ENCODE data around the gene GPR32.
A peak's percentile ranks its signal among the peaks of the same experiment; 100 is the strongest.

GPR32 gene

DNA sequence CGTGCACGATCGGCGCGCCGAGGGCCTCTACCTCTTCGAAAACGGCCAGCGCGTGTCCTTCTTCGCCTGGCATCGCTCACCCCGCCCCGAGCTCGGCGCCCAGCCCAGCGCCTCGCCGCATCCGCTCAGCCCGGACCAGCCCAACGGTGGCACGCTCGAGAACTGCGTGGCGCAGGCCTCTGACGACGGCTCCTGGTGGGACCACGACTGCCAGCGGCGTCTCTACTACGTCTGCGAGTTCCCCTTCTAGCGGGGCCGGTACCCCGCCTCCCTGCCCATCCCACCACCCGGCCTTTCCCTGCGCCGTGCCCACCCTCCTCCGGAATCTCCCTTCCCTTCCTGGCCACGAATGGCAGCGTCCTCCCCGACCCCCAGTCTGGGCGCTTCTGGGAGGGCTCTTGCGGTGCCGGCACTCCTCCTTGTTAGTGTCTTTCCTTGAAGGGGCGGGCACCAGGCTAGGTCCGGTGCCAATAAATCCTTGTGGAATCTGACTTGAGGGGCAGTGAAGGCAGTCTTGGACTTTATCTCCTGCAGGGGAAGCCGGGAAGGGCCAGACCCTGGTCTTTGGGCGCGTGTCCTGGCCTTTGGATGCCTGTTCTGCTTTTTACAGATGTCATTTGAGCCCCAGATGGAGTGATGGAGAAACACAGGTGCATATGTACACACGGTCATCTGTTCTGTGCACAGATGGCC is 44.9 kb upstream of the GPR32 start:
- TF ChIP-seq, protein P1, sequence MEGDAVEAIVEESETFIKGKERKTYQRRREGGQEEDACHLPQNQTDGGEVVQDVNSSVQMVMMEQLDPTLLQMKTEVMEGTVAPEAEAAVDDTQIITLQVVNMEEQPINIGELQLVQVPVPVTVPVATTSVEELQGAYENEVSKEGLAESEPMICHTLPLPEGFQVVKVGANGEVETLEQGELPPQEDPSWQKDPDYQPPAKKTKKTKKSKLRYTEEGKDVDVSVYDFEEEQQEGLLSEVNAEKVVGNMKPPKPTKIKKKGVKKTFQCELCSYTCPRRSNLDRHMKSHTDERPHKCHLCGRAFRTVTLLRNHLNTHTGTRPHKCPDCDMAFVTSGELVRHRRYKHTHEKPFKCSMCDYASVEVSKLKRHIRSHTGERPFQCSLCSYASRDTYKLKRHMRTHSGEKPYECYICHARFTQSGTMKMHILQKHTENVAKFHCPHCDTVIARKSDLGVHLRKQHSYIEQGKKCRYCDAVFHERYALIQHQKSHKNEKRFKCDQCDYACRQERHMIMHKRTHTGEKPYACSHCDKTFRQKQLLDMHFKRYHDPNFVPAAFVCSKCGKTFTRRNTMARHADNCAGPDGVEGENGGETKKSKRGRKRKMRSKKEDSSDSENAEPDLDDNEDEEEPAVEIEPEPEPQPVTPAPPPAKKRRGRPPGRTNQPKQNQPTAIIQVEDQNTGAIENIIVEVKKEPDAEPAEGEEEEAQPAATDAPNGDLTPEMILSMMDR (IDR thresholded peaks at IDR 0.05): no peak
- TF ChIP-seq ZFX (IDR thresholded peaks at IDR 0.05; ENCODE audit: borderline replicate concordance): no peak
- H3K27ac ChIP-seq: peak overlapping the region; percentile 78

DNA sequence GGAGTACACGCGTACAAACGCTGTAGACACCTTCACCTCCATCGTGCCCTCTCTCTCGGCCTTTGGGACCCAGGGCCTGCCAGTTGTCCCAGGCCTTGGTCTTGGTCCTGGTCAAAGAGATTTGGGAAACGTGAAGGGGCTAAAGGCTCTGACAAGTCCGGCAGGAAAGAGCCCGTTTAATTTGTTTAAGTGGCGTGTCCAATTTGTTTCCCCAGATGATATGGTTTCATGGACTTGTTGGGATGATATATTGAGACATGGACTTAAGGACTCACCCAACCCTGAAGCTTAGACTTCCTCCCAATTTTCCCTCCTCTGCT is 44.4 kb upstream of the GPR32 start:
- no peak for TF ChIP-seq ZFX (IDR thresholded peaks at IDR 0.05; ENCODE audit: borderline replicate concordance)
- TF ChIP-seq, protein P1 (IDR thresholded peaks at IDR 0.05): no peak
- H3K27ac ChIP-seq: peak overlapping the region; percentile 78

DNA sequence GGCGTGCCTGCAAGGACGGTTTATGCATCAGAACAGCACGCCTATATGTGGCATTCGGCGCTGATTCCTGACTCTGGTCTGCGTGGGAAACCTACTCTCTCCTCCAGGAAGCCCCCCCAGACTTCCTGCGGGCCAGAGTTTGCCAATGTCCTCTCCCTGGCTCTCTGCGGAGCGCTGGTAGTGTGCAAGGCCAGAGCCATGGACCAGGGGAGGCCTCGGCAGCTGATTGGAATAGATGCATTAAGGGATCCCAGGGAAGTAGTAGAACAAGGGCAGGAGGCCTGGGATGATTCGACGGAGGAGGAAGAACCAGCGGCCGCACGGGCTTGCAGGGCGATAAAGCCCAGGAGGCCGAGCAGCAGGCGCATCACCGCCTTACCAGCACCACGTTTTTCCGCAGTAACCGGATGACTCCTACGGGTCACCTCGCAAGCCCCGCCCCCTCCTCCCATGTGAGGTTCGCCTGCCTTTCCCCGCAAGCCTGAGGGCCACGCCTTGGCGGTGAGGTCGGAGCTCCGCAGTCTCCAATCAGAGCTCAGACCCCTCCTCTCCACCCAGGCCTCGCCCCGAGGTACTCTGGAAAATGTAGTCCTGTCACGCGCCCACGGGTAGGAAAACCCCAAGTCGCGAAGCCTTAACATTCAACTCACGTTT is 42.1 kb upstream of the GPR32 start:
- H3K27ac ChIP-seq: peak overlapping the region; percentile 62
- TF ChIP-seq ZFX (IDR thresholded peaks at IDR 0.05; ENCODE audit: borderline replicate concordance): no peak
- TF ChIP-seq, protein P1 (IDR thresholded peaks at IDR 0.05): no peak

DNA sequence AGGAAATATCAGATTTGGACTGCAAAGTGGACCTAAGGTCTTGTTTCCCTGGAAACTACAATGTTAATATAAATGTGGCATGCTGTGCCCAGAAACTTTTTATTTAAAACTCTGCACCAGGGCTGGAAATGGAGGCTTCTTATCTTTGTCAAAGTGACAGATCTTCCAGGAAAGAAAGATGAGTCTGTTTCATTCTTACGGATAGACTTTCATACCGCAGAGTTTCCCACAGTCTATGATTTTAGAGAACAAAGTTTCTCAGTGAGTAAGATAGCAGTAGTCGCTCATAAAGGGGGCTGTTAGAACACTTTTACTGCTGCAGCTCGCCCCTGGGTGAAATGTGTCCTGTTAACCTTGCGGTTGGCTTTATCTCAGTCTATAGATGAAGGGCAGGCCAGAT is 40.4 kb upstream of the GPR32 start:
- H3K27ac ChIP-seq: no peak overlapping the region
- TF ChIP-seq, protein P1 (IDR thresholded peaks at IDR 0.05): no peak
- no peak for TF ChIP-seq ZFX (IDR thresholded peaks at IDR 0.05; ENCODE audit: borderline replicate concordance)

DNA sequence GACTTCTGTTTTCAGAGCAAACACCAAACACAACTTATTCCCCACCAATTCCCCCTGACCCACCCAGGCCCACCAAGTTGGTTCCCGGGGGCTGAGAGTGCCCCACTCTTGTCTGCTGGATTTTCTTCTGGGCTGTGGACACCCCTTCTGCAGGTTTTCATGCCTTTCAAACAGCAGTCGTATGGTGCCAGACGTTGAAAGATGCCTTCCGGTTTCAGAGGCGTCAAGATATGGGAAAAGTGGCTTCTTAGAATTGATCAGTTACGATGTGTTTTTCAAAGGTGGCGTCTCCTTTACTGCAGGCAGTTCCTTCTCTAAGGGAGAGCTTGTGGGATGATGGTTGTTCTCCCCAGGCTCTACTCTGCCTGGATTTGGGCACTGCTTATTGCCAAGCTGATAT is 34.4 kb upstream of the GPR32 start:
- no peak overlapping the region for H3K27ac ChIP-seq
- TF ChIP-seq, protein P1 (IDR thresholded peaks at IDR 0.05): no peak
- TF ChIP-seq ZFX (IDR thresholded peaks at IDR 0.05; ENCODE audit: borderline replicate concordance): no peak

DNA sequence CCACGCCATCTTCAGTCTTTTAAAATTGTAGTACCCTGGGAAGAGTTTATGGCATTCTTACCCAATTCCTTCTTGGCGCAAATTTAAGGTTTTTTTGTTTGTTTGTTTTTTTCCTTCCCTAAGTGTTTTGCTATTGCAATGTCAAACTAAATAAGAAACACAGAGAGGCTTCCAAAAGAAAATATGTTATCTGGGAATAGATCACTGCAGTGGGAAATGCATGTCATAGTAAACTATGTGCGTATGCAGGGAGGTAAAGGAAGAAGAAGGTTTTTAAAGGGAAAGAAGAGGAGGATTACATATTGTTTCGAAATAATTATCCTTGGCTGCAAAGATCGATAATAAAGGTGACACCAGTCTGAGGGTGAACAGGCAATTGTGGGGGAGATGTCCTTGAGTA is 33.9 kb upstream of the GPR32 start:
- H3K27ac ChIP-seq: no peak overlapping the region
- TF ChIP-seq, protein P1 (IDR thresholded peaks at IDR 0.05): no peak
- TF ChIP-seq ZFX (IDR thresholded peaks at IDR 0.05; ENCODE audit: borderline replicate concordance): no peak

DNA sequence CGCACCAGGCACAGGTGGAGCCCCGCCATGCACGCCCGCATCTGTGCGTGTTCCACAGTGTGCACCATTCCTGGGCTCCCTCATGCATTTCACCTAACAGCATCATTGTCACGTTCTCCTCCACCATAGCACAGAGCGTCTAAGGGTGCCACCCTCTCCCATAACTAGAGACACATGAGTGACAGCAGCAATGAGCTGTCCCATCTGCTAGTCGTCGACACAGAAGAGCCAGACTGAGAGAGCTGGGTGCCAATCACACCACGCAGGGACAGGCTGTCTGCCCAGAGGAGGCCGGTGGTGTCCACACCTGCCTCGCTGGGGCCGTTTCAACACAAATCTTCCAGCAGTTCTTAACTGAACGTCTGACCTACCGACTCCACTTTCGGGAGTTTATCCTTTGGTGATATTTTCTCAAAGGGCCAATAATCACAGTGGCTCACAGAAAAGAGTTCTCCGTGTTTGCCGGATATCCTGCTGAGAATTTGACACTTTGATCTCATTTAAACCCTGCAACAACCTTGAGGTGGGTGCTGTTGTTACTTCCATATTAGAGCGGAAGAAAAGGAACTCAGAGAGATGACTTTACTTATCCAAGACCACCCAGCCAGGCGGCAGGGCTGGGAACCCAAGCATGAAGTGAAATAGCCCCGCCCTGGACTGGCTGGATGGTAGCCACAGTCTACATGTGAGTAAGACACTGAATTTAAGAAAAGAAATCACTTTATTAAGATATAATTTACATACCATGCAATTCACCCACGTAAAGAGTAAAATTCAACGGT is 30.9 kb upstream of the GPR32 start:
- TF ChIP-seq, protein P1 (IDR thresholded peaks at IDR 0.05): no peak
- TF ChIP-seq ZFX (IDR thresholded peaks at IDR 0.05; ENCODE audit: borderline replicate concordance): no peak
- no peak overlapping the region for H3K27ac ChIP-seq
